Amniotic epithelial cell (primary cell): Measurements from ENCODE around the gene FRYL.

Experiments
- DNase-seq: peaks from one replicate; pipeline ENCODE4 v3.0.0-alpha.2; 2010; ENCODE audit warnings: low read depth

The FRYL gene

GRCh38 chr4:48557478-48557877 is 222.6 kb downstream of the FRYL start:
- DNase-seq = peak; percentile 20

DNA sequence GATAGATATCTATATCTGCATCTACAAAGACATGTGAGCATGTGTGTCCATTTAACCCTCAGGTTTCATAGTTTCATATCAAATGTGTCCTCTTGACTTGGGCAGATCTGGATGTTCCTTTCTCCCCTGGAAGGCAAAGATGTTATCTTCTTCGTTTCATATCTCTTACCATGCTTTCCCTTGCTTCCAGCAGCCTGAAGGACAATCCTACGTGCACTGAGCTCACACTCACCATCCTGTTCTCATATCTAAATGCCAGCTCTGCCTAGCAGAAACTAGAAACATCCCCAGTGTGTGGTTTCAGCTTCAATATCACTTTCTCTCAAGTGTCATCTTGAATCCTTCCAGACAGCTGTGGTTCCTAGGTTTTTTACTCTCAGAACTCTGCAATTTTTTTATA is 223.8 kb downstream of the FRYL start:
- DNase-seq = no peak

GRCh38 chr4:48554606-48555005 is 225.5 kb downstream of the FRYL start:
- DNase-seq = no peak

- no peak for DNase-seq
Measured at GRCh38 chr4:48553720-48554119, 226.4 kb downstream of the FRYL start.

DNA sequence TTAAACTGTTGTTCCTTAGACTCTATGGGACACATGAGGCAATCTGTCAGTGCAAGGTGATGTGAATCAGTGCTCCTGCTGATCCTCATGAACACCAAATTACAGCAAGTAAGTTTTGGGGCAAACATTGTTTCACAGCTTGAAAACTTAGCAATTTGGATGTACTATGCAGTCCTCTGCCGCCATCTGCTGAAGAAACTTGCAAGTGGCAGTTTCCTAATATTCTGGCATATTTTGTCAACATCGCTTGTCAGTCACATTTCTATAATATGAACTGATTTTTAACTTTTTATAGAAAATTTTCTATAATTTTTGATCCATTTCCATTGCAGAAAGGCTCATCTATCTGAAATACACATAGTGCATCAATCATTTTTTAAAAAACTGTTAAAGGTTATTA is 233.7 kb downstream of the FRYL start:
- peak; percentile 42 for DNase-seq

GRCh38 chr4:48543796-48544195 is 236.3 kb downstream of the FRYL start:
- peak; percentile 1 for DNase-seq

GRCh38 chr4:48542888-48543287 is 237.2 kb downstream of the FRYL start:
- DNase-seq = no peak

- DNase-seq = no peak
Measured at GRCh38 chr4:48539597-48539996, 240.5 kb downstream of the FRYL start.

GRCh38 chr4:48538358-48538757 is 241.7 kb downstream of the FRYL start:
- DNase-seq = no peak

DNA sequence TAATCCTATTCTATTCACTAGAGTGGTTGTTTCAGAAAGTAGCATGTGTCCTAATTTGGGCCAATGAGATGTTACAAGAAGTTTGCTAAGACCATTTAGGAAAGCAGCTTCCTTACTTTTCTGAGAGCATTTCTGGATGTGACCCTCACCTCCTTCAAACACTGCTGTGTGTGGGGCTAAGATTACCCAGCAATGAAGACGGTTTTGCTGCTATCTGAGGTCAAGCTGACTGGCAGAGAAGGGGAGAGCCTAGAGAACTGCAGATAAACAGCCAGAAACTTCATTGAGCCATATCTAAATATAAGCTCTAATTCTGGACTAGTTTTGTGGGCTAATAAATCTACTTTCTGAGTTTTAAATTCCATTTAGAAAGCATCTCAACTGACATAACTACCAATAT is 253.7 kb downstream of the FRYL start:
- no peak for DNase-seq

- DNase-seq = no peak
Measured at GRCh38 chr4:48518143-48518542, 261.9 kb downstream of the FRYL start.

DNA sequence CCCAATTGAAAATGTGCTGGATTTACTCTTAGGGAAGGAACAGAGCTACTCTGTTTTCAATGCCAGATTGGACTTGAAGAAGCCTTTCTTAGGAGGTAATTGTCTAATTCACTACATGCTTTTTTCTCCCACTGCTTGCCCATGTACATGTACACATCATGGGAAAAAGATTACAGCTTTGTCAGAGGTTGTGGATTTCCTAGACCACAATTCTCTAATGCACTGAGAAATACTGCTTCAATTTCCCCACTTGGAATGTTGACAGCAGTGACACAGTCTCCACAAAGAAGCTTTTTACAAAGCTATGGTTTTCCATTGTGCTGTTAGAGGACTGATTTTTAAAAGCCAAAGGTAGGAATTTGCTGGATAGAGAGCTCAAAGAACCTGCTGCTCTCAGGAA is 270.5 kb downstream of the FRYL start:
- DNase-seq = peak; percentile 27

- no peak for DNase-seq
Measured at GRCh38 chr4:48506716-48507115, 273.4 kb downstream of the FRYL start.

GRCh38 chr4:48504352-48504751 is 275.7 kb downstream of the FRYL start:
- DNase-seq = no peak

- no peak for DNase-seq
Measured at GRCh38 chr4:48504026-48504330, 276.1 kb downstream of the FRYL start.

GRCh38 chr4:48503233-48504025 is 276.6 kb downstream of the FRYL start:
- no peak for DNase-seq

GRCh38 chr4:48499551-48500066 is 280.5 kb downstream of the FRYL start:
- no peak for DNase-seq

DNA sequence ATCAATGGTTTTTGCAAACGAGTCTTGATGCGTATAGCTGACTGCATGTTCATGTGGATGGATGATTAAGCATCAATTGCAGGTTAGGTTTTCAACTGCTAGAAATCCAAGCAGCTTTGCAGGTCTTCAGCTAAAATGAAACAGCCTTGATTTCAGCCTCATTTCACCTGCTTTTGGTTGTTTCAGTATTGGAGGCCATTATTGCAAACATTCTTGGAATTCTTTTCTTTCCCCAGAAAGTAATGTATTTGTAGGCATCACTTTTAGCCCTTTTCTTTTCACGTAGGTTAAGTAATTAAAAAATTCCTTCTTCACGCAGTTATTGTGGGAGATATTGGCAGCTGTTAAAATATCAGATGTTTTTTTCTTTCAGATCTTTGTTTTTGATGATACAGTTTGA is 281.2 kb downstream of the FRYL start:
- DNase-seq = no peak

GRCh38 chr4:48495941-48496340 is 284.1 kb downstream of the FRYL start:
- no peak for DNase-seq

GRCh38 chr4:48493452-48494100 is 286.5 kb downstream of the FRYL start:
- DNase-seq = peak; percentile 16

DNA sequence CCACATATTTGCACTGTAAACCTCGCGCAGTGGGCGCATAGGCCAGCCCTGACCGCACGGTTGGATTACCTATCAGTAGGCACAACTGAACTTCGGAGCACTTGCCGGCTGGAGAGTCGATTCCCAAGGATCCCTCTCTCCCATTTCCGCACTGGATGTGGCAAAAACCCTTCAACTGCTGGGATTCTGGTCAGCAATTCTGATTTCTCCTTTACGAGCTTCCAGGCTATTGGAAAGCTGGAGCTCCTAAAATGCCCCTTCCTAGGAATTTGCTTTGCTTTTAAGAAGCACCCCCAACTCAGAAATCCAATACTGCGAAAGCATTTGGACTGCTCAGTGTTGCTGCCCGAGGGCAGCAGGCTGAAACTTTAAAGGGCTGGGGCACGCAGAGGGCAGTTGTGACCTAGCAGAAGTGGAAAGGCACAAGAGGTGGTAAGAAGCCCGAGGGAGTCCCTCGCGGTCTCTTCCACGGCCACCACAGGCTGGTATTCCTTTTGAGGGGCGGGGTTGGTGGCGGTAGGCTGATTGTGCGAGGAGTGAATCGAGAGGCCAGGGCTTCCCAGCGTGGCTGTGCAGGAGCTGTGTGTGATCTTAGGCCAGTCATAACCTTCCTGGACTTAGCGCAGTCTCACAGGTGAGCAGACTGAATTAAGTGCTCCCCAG is 288.4 kb downstream of the FRYL start:
- DNase-seq = no peak

DNA sequence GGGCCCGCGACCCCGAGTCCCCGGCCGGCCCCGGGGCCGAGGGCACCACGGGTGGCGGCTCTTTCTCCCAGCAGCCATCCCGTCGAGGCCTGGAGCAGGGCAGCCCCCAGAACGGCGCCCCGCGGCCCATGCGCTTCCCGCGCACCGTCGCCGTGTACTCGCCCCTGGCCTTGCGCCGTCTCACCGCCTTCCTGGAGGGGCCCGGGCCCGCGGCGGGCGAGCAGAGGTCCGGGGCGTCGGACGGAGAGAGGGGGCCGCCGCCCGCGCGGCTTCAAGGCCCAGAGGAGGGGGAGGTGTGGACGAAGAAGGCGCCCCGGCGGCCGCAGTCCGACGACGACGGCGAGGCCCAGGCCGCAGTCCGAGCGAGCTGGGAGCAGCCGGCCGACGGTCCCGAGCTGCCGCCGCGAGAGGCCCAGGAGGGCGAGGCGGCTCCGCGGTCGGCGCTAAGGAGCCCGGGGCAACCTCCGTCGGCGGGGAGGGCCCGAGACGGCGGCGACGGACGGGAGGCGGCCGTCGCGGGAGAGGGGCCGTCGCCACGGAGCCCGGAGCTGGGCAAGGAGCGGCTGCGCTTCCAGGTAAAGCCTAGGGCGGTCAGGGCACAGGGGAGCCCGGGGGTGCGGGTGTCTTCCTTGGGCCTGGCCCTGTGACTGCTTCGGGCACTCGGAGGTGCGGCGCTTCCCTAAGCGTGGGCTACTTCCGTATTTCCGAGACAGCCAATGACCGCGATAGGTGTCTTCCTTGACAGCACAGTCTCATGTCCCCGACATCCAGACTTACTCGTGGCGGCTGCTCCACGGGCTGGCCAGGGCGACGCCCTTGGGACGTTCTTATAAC is 289.2 kb downstream of the FRYL start:
- no peak for DNase-seq
